Activated effector memory CD4-positive, alpha-beta T cell treated with Interleukin-2 at 50 U/mL for 16 hours (primary cell): ENCODE measurements around the gene SHC1.

Experiments
- DNase-seq: peaks from one replicate; pipeline ENCODE4 v3.0.0-alpha.2; 2020

Gene SHC1

GRCh38 chr1:154970631-154971340, at the start of gene SHC1:
Gene SHC1 (minus strand): TSS chr1:154970747. CDS start chr1:154970526, 221 bp downstream.
- DNase-seq, result no peak

- no peak for DNase-seq
Observed at GRCh38 chr1:155019377-155020245, 49.1 kb upstream of the SHC1 start.

- DNase-seq, result no peak
Observed at GRCh38 chr1:155018617-155019348, 48.2 kb upstream of the SHC1 start.

GRCh38 chr1:155017946-155018316, 47.4 kb upstream of the SHC1 start:
- no peak for DNase-seq

- peak; percentile 83 for DNase-seq
Observed at GRCh38 chr1:155017041-155017945, 46.7 kb upstream of the SHC1 start.

GRCh38 chr1:155016231-155016831, 45.8 kb upstream of the SHC1 start:
- DNase-seq, result no peak

GRCh38 chr1:155015527-155016230, 45.1 kb upstream of the SHC1 start:
- DNase-seq, result no peak

GRCh38 chr1:155014709-155015508, 44.4 kb upstream of the SHC1 start:
- DNase-seq, result no peak

GRCh38 chr1:155013632-155014031, 43.1 kb upstream of the SHC1 start:
- peak; percentile 48 for DNase-seq

GRCh38 chr1:155012776-155013602, 42.4 kb upstream of the SHC1 start:
- DNase-seq, result no peak

GRCh38 chr1:155012026-155012546, 41.5 kb upstream of the SHC1 start:
- DNase-seq, result no peak

- DNase-seq, result no peak
Observed at GRCh38 chr1:155011437-155012025, 41.0 kb upstream of the SHC1 start.

GRCh38 chr1:155011004-155011416, 40.5 kb upstream of the SHC1 start:
- DNase-seq, result no peak

GRCh38 chr1:155010211-155010918, 39.8 kb upstream of the SHC1 start:
- DNase-seq, result no peak

- no peak for DNase-seq
Observed at GRCh38 chr1:155009742-155010141, 39.2 kb upstream of the SHC1 start.

GRCh38 chr1:155009221-155009711, 38.7 kb upstream of the SHC1 start:
- DNase-seq, result no peak

GRCh38 chr1:155008015-155008941, 37.7 kb upstream of the SHC1 start:
- no peak for DNase-seq
